ENCODE data around the gene ZAR1.

Gene ZAR1

DNA sequence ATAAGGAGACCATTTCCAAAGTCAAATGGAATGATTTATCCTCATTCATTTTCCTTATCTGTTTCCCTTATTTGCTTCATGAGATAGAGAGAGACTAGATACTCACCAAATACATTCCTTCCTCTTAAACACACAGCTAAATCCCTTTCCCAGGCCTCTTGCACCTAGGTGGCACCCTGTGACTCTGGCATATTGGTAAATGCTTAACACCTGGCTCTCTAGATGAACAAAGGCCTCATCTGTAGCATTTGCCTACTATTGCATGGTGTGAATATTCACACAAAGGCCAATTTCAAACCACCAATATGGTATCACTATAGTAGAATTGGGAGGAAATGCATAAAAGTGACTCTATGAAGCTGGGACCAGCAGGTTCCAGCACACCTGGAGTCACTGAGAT, 29.1 kb upstream of the ZAR1 start:
- Histone ChIP-seq H2BK15ac (ENCODE audit: low read length) (no peak overlapping the region), H3K27me3 (ENCODE audit: control insufficient read depth in 3 of 3, insufficient read depth in 3 of 3, low read depth in 1 of 3, low read length in 3 of 3) (no peaks in the 10 kb centered on the region), H2BK5ac (ENCODE audit: low read length) (no peak overlapping the region), H2AK5ac (ENCODE audit: low read depth, low read length) (no peak overlapping the region), H3K9ac (ENCODE audit: low read depth, low read length, poor library complexity) (no peak overlapping the region), H3K79me1 (ENCODE audit: low read depth, low read length) (no peaks in the 10 kb centered on the region), H2BK12ac (ENCODE audit: low read length) (no peak overlapping the region), H3K23ac (ENCODE audit: low read depth, low read length, poor library complexity) (no peak overlapping the region), H3K14ac (ENCODE audit: low read length) (no peak overlapping the region), H3K9me3 (replicated peaks in 1 of 2; ENCODE audit: control insufficient read depth in 2 of 2, insufficient read depth in 1 of 2, low read depth in 1 of 2, low read length in 2 of 2) (no peaks in the 10 kb centered on the region), H3K4me3 (ENCODE audit: low read length in 2 of 2) (no peak overlapping the region), H2AFZ (ENCODE audit: low read length) (no peak overlapping the region), H3K18ac (ENCODE audit: low read length) (no peak overlapping the region), H3K27ac (replicated peaks; ENCODE audit: low read length) (no peak overlapping the region), H4K91ac (ENCODE audit: low read depth, low read length, poor library complexity) (no peak overlapping the region), H3K4me1 (ENCODE audit: control insufficient read depth in 2 of 2, insufficient read depth in 1 of 2, low read depth in 1 of 2, low read length in 2 of 2) (no peaks in the 10 kb centered on the region), H3K4ac (ENCODE audit: low read length) (no peak overlapping the region), H2BK120ac (ENCODE audit: low read depth, low read length) (no peak overlapping the region), H4K8ac (ENCODE audit: low read depth, low read length) (no peak overlapping the region), H3K36me3 (replicated peaks in 1 of 2; ENCODE audit: control insufficient read depth in 2 of 2, insufficient read depth in 2 of 2, low read length in 2 of 2) (no peaks in the 10 kb centered on the region), H3K4me2 (ENCODE audit: insufficient read depth, low read length, poor library complexity, severe bottlenecking) (no peak overlapping the region)
- DNase-seq (ENCODE audit: low spot score) = no peak

GRCh38 chr4:48462363-48462762, 27.7 kb upstream of the ZAR1 start:
- Histone ChIP-seq H2BK120ac (ENCODE audit: low read depth, low read length) (no peak overlapping the region), H3K27ac (replicated peaks; ENCODE audit: low read length) (no peak overlapping the region), H3K79me1 (ENCODE audit: low read depth, low read length) (no peaks in the 10 kb centered on the region), H2AFZ (ENCODE audit: low read length) (no peak overlapping the region), H3K4me3 (ENCODE audit: low read length in 2 of 2) (no peak overlapping the region), H2BK5ac (ENCODE audit: low read length) (no peak overlapping the region), H2AK5ac (ENCODE audit: low read depth, low read length) (no peak overlapping the region), H3K4ac (ENCODE audit: low read length) (no peak overlapping the region), H3K9ac (ENCODE audit: low read depth, low read length, poor library complexity) (no peak overlapping the region), H3K4me1 (ENCODE audit: control insufficient read depth in 2 of 2, insufficient read depth in 1 of 2, low read depth in 1 of 2, low read length in 2 of 2) (no peaks in the 10 kb centered on the region), H3K18ac (ENCODE audit: low read length) (no peak overlapping the region), H3K9me3 (replicated peaks in 1 of 2; ENCODE audit: control insufficient read depth in 2 of 2, insufficient read depth in 1 of 2, low read depth in 1 of 2, low read length in 2 of 2) (no peaks in the 10 kb centered on the region), H3K27me3 (ENCODE audit: control insufficient read depth in 3 of 3, insufficient read depth in 3 of 3, low read depth in 1 of 3, low read length in 3 of 3) (no peaks in the 10 kb centered on the region), H2BK15ac (ENCODE audit: low read length) (no peak overlapping the region), H3K4me2 (ENCODE audit: insufficient read depth, low read length, poor library complexity, severe bottlenecking) (no peak overlapping the region), H3K23ac (ENCODE audit: low read depth, low read length, poor library complexity) (no peak overlapping the region), H2BK12ac (ENCODE audit: low read length) (no peak overlapping the region), H3K36me3 (replicated peaks in 1 of 2; ENCODE audit: control insufficient read depth in 2 of 2, insufficient read depth in 2 of 2, low read length in 2 of 2) (no peaks in the 10 kb centered on the region), H4K8ac (ENCODE audit: low read depth, low read length) (no peak overlapping the region), H4K91ac (ENCODE audit: low read depth, low read length, poor library complexity) (no peak overlapping the region), H3K14ac (ENCODE audit: low read length) (no peak overlapping the region)
- no CpG with 5 or more reads among the region's 5 CpGs for WGBS, 2 donors (ENCODE audit: extremely low coverage in 2 of 2, insufficient read length in 2 of 2, insufficient replicate concordance in 1 of 2)
- DNase-seq (ENCODE audit: low spot score) = no peak

- Histone ChIP-seq H2BK120ac (ENCODE audit: low read depth, low read length) (no peak overlapping the region), H3K36me3 (replicated peaks in 1 of 2; ENCODE audit: control insufficient read depth in 2 of 2, insufficient read depth in 2 of 2, low read length in 2 of 2) (no peaks in the 10 kb centered on the region), H3K9ac (ENCODE audit: low read depth, low read length, poor library complexity) (no peak overlapping the region), H2AFZ (ENCODE audit: low read length) (no peak overlapping the region), H3K14ac (ENCODE audit: low read length) (no peak overlapping the region), H3K27ac (replicated peaks; ENCODE audit: low read length) (no peak overlapping the region), H3K4me1 (ENCODE audit: control insufficient read depth in 2 of 2, insufficient read depth in 1 of 2, low read depth in 1 of 2, low read length in 2 of 2) (peaks cover 2 to 14% of the 10 kb centered on the region in 2 donors), H3K9me3 (replicated peaks in 1 of 2; ENCODE audit: control insufficient read depth in 2 of 2, insufficient read depth in 1 of 2, low read depth in 1 of 2, low read length in 2 of 2) (no peaks in the 10 kb centered on the region), H3K23ac (ENCODE audit: low read depth, low read length, poor library complexity) (no peak overlapping the region), H2BK15ac (ENCODE audit: low read length) (no peak overlapping the region), H3K18ac (ENCODE audit: low read length) (no peak overlapping the region), H2BK5ac (ENCODE audit: low read length) (no peak overlapping the region), H3K27me3 (ENCODE audit: control insufficient read depth in 3 of 3, insufficient read depth in 3 of 3, low read depth in 1 of 3, low read length in 3 of 3) (no peaks in the 10 kb centered on the region), H4K8ac (ENCODE audit: low read depth, low read length) (no peak overlapping the region), H3K79me1 (ENCODE audit: low read depth, low read length) (no peaks in the 10 kb centered on the region), H2AK5ac (ENCODE audit: low read depth, low read length) (no peak overlapping the region), H4K91ac (ENCODE audit: low read depth, low read length, poor library complexity) (no peak overlapping the region), H3K4ac (ENCODE audit: low read length) (no peak overlapping the region), H3K4me3 (ENCODE audit: low read length in 2 of 2) (no peak overlapping the region), H3K4me2 (ENCODE audit: insufficient read depth, low read length, poor library complexity, severe bottlenecking) (no peak overlapping the region), H2BK12ac (ENCODE audit: low read length) (no peak overlapping the region)
- no peak for DNase-seq (ENCODE audit: low spot score)
- WGBS, 2 donors (ENCODE audit: extremely low coverage in 2 of 2, insufficient read length in 2 of 2, insufficient replicate concordance in 1 of 2) = no CpG with 5 or more reads among the region's 2 CpGs
Measured at GRCh38 chr4:48467442-48467841, 22.6 kb upstream of the ZAR1 start.

GRCh38 chr4:48467891-48468290, 22.2 kb upstream of the ZAR1 start:
- Histone ChIP-seq H3K4me1 (ENCODE audit: control insufficient read depth in 2 of 2, insufficient read depth in 1 of 2, low read depth in 1 of 2, low read length in 2 of 2) (peaks cover 2 to 14% of the 10 kb centered on the region in 2 donors), H3K4ac (ENCODE audit: low read length) (no peak overlapping the region)
- no CpG with 5 or more reads among the region's 5 CpGs for WGBS, 2 donors (ENCODE audit: extremely low coverage in 2 of 2, insufficient read length in 2 of 2, insufficient replicate concordance in 1 of 2)

More at GRCh38 chr4:48467891-48468290, 22.2 kb upstream of the ZAR1 start:
- H3K23ac ChIP-seq (ENCODE audit: low read depth, low read length, poor library complexity) = no peak overlapping the region
- no peak overlapping the region for H3K4me2 ChIP-seq (ENCODE audit: insufficient read depth, low read length, poor library complexity, severe bottlenecking)
- no peak overlapping the region for H3K18ac ChIP-seq (ENCODE audit: low read length)
- no peak overlapping the region for H2BK120ac ChIP-seq (ENCODE audit: low read depth, low read length)
- no peak overlapping the region for H2BK5ac ChIP-seq (ENCODE audit: low read length)
- no peaks in the 10 kb centered on the region for H3K27me3 ChIP-seq (ENCODE audit: control insufficient read depth in 3 of 3, insufficient read depth in 3 of 3, low read depth in 1 of 3, low read length in 3 of 3)
- H2BK15ac ChIP-seq (ENCODE audit: low read length) = no peak overlapping the region
- H3K27ac ChIP-seq (replicated peaks; ENCODE audit: low read length) = no peak overlapping the region
- no peak overlapping the region for H4K8ac ChIP-seq (ENCODE audit: low read depth, low read length)
- H3K36me3 ChIP-seq (replicated peaks in 1 of 2; ENCODE audit: control insufficient read depth in 2 of 2, insufficient read depth in 2 of 2, low read length in 2 of 2) = no peaks in the 10 kb centered on the region
- H3K4me3 ChIP-seq (ENCODE audit: low read length in 2 of 2) = no peak overlapping the region
- no peak overlapping the region for H4K91ac ChIP-seq (ENCODE audit: low read depth, low read length, poor library complexity)
- H3K9me3 ChIP-seq (replicated peaks in 1 of 2; ENCODE audit: control insufficient read depth in 2 of 2, insufficient read depth in 1 of 2, low read depth in 1 of 2, low read length in 2 of 2) = no peaks in the 10 kb centered on the region
- no peak overlapping the region for H3K14ac ChIP-seq (ENCODE audit: low read length)
- H2AK5ac ChIP-seq (ENCODE audit: low read depth, low read length) = no peak overlapping the region
- H3K9ac ChIP-seq (ENCODE audit: low read depth, low read length, poor library complexity) = no peak overlapping the region
- no peak for DNase-seq (ENCODE audit: low spot score)
- no peak overlapping the region for H2BK12ac ChIP-seq (ENCODE audit: low read length)
- no peak overlapping the region for H2AFZ ChIP-seq (ENCODE audit: low read length)
- H3K79me1 ChIP-seq (ENCODE audit: low read depth, low read length) = no peaks in the 10 kb centered on the region

Data from neuronal stem cell (in vitro differentiated cells).